NB4 (cell line): Measurements from ENCODE around the gene ATP9B.

Experiments used
- CTCF ChIP-seq: IDR thresholded peaks from one replicate; pipeline ENCODE4 v1.5.1; 2012; ENCODE audit warnings: low read depth, low read length
- MAX ChIP-seq: IDR thresholded peaks from 2 replicates; pipeline ENCODE4 v1.6.1; 2011; ENCODE audit warnings: low read depth, low read length
- POLR2A ChIP-seq: IDR thresholded peaks from 2 replicates; pipeline ENCODE4 v1.6.1; 2011; ENCODE audit warnings: mild to moderate bottlenecking; ENCODE audit not compliant: insufficient read length; ENCODE audit errors: extremely low read depth

- TF ChIP-seq CTCF (no peak), MAX (no peak), POLR2A (no peak)
These were observed 311.0 kb downstream of the ATP9B start for GRCh38 chr18:79379931-79380815.
